NT2/D1 (cell line): ENCODE data around the gene SERPINE1.
A peak's percentile ranks its signal among the peaks of the same experiment; 100 is the strongest.
"Not testable (repeated sequence)": the region's sequence is repeated elsewhere in the genome, so short reads cannot be mapped to it uniquely, and the experiment has no call there.

Source experiments
- DNase-seq: peaks from one replicate; pipeline ENCODE4 v3.0.0-alpha.2; 2011; ENCODE audit warnings: low read depth, low spot score
- H3K27me3 ChIP-seq: 2 replicates; pipeline ENCODE4 v1.6.0; 2011; ENCODE audit warnings: mild to moderate bottlenecking; ENCODE audit not compliant: insufficient read length, insufficient read depth
- H3K36me3 ChIP-seq: 2 replicates; pipeline ENCODE4 v1.6.1; 2011; ENCODE audit warnings: mild to moderate bottlenecking, low read length, mixed read lengths; ENCODE audit not compliant: insufficient read depth, insufficient read length
- H3K4me1 ChIP-seq: 2 replicates; pipeline ENCODE4 v1.5.1; 2011; ENCODE audit not compliant: insufficient read depth, insufficient read length
- H3K4me3 ChIP-seq: 2 replicates; pipeline ENCODE4 v1.5.1; 2011; ENCODE audit warnings: low read depth; ENCODE audit not compliant: insufficient read length
- H3K9ac ChIP-seq: 2 replicates; pipeline ENCODE4 v1.6.0; 2011; ENCODE audit warnings: low read depth; ENCODE audit not compliant: insufficient read length
- H3K9me3 ChIP-seq: 2 replicates; pipeline ENCODE4 v1.5.1; 2011; ENCODE audit warnings: mild to moderate bottlenecking, low read length; ENCODE audit not compliant: insufficient read depth
- SUZ12 ChIP-seq: IDR thresholded peaks from 2 replicates; pipeline ENCODE4 v1.6.1; 2011; ENCODE audit not compliant: insufficient read length, insufficient read depth; ENCODE audit errors: extremely low read depth
- YY1 ChIP-seq: IDR thresholded peaks from 2 replicates; pipeline ENCODE4 v1.6.1; 2011; ENCODE audit not compliant: insufficient read length, insufficient read depth
- ZNF274 ChIP-seq: IDR thresholded peaks from 2 replicates; pipeline ENCODE4 v1.6.1; 2011; ENCODE audit warnings: mild to moderate bottlenecking, low read depth, low read length

The SERPINE1 gene

DNA sequence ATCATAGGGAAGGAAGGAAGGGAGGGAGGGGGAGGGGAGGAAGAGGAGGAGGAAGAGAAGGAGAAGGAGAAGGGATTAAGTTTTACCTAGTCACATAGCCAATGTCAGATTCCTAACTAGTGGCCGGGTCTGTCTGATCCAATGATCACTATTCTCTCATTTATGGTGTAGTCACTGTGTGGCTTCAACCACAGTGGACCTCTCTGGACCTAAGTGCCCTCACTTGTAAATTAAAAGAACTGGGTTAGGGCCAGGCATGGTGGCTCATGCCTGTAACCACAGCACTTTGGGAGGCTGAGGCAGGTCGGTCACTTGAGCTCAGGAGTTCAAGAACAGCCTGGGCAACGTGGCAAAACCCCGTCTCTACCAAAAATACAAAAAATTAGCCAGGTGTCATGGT, 6.6 kb upstream of the SERPINE1 start:
- Histone ChIP-seq H3K4me3 (no peak overlapping the region), H3K27me3 (no peaks in the 10 kb centered on the region), H3K9me3 (no peaks in the 10 kb centered on the region), H3K4me1 (peaks cover 11% of the 10 kb centered on the region), H3K9ac (no peak overlapping the region), H3K36me3 (no peaks in the 10 kb centered on the region)
- no peak for DNase-seq
- TF ChIP-seq YY1 (no peak), SUZ12 (no peak), ZNF274 (no peak)

DNA sequence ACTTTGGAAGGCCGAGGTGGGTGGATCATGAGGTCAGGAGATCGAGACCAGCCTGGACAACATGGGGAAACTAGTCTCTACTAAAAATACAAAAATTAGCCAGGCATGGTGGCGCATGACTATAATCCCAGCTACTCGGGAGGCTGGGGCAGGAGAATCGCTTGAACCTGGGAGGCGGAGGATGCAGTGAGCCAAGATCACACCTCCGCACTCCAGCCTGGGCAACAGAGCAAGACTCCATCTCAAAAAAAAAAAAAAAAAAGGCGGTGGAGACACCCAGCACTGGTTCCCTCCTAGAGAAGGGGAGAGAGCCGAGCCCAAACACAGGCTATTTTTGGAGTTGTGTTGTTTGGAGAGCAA, 5.3 kb upstream of the SERPINE1 start:
- not testable (repeated sequence) for H3K36me3 ChIP-seq, DNase-seq, H3K27me3 ChIP-seq, H3K9me3 ChIP-seq, H3K4me3 ChIP-seq
- Histone ChIP-seq H3K4me1 (peaks cover 17% of the 10 kb centered on the region), H3K9ac (peak overlapping the region; percentile 9)

DNA sequence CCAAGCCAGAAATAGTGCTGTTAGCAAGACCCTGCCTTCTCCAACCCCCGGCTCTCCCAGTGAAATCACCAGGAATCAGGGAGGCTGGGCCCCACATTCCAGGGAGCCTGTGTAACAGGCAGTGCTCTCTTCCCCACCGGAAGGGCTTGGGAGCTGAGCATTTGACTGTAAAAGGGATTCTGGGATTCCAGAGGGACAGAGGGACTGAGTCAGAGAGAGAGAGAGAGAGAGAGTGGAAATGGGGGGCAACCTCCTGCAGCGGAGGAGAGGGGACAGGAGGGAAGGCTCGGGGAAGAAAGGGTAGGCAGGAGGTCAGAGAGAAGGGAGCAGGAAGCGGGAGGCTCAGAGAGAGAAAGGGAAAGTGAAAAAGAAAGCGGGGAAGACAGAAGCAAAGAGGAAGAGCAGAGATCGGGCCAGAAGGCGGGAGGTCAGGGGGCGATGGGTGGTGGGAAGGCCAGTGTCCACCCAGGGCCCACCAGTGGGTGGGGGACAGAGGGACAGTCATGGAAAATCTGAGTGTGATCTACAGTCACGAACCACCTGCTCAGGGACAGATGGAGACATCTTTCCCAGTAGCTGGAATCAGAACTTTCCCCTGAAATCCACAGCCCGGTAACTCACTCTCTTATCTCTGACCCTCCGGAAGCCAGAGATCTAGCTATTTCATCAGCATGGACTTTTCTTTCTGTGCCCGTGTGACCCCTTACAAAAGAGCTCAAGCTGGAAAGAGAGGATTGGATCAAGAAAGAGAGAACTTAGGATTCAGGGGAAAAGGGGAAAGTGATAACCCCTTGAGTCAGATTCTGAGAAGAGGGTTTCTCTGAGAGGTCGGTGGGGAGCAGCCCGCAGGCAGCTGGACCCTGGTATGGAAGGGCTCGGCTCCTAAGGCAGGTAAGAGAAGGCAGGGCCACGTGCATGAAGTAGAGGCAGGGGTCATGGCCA, 4.6 kb upstream of the SERPINE1 start:
- peak; percentile 91 for DNase-seq
- H3K4me3 ChIP-seq = no peak overlapping the region

DNA sequence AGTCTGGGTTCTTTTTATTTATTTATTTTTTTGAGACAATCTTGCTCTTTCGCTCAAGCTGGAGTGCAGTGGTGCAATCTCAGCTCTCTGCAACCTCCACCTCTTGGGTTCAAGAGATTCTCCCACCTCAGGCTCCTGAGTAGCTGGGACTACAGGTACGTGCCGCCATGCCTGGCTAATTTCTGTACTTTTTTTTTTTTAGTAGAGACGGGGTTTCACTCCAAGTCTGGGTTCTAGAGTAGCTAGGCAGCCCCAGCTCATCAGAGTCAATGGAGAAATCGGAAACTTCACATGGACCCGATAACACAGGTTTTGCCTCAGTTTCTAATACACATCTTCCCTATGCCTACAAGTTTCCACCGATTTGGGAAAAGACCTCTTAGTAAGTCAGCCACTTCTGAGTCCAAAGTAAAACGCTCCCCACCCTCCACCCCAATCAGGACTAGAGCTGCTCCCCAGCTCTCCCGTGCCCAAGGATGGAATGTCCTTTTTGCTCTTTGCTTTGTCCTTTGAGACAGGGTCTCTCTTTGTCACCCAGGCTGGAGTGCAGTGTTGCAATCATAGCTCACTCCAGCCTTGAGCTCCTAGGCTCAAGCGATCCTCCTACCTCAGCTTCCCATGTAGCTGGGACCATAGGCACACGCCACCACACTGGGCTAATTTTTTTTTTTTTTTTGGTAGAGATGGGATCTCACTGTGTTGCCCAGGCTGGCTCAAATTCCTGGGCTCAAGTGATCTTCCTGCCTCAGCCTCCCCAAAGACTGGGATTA, 3.8 kb upstream of the SERPINE1 start:
- H3K4me3 ChIP-seq = no peak overlapping the region
- no peak for DNase-seq

More for the DNA sequence above, 4.6 kb upstream of the SERPINE1 start:
- H3K27me3 ChIP-seq = no peaks in the 10 kb centered on the region
- peak overlapping the region; percentile 51 for H3K9ac ChIP-seq
- TF ChIP-seq SUZ12 (no peak), ZNF274 (no peak), YY1 (no peak)
- H3K4me1 ChIP-seq = peaks cover 13% of the 10 kb centered on the region
- no peaks in the 10 kb centered on the region for H3K9me3 ChIP-seq
- H3K36me3 ChIP-seq = peaks cover 3% of the 10 kb centered on the region

DNA sequence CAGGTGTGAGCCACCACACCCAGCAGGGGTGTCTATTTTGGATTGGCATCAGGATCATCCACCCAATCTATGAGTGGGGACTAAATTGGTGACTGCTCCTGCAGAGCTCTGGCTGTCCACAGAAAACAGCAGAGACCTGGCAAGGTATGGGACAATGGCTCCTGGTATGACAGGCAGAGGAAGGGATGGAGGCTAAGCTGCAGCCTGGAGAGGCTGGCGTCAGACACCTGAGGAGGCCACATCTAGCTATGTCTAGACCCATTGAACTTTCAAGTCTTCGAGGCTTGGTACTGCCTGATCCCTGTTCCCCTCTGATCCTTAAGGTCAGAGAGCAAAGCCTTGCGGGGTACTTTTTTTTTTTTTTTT, 3.2 kb upstream of the SERPINE1 start:
- peaks cover 13% of the 10 kb centered on the region for H3K36me3 ChIP-seq
- H3K9ac ChIP-seq = no peak overlapping the region
- TF ChIP-seq SUZ12 (no peak), ZNF274 (no peak), YY1 (no peak)
- no peak overlapping the region for H3K4me3 ChIP-seq
- no peak for DNase-seq
- H3K27me3 ChIP-seq = no peaks in the 10 kb centered on the region
- H3K4me1 ChIP-seq = peaks cover 13% of the 10 kb centered on the region
- no peaks in the 10 kb centered on the region for H3K9me3 ChIP-seq

More for the DNA sequence above, 3.8 kb upstream of the SERPINE1 start:
- H3K27me3 ChIP-seq = no peaks in the 10 kb centered on the region
- peak overlapping the region; percentile 51 for H3K9ac ChIP-seq
- no peak for TF ChIP-seq ZNF274
- H3K9me3 ChIP-seq = no peaks in the 10 kb centered on the region
- H3K4me1 ChIP-seq = peaks cover 13% of the 10 kb centered on the region
- H3K36me3 ChIP-seq = peaks cover 7% of the 10 kb centered on the region

DNA sequence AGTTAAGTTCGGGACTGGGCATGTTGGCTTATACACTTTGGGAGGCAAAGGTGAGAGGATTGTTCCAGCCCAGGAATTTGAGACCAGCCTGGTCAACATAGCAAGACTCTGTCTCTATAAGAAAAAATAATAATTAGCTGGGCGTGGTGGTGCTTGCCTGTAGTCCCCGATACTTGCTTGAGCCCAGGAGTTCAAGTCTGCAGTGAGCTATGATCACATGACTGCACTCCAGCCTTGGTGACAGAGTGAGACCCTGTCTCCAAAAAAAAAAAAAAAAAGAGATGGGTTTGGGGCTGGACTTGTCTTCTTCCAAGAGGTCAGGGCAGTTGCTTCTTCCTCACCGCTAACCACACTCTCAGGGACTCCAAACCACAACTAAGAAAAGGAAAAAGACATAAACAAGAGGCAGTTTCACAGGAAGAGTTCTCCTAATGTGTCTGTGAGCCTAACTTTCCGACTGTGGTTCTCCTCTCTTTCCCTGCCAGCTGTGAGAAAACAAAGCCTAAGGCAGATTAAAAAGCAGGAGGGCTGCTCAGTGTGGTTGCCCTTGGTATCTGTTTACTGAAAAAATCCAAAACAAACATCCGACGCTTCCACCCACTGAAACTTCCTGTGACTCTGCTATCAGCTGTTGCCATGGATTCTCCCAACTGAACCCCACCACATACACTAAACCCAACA, 2.4 kb upstream of the SERPINE1 start:
- peaks cover 13% of the 10 kb centered on the region for H3K36me3 ChIP-seq
- H3K4me3 ChIP-seq = no peak overlapping the region
- TF ChIP-seq YY1 = no peak
- TF ChIP-seq ZNF274 = no peak
- TF ChIP-seq SUZ12 = no peak
- DNase-seq = no peak
- H3K27me3 ChIP-seq = no peaks in the 10 kb centered on the region
- no peaks in the 10 kb centered on the region for H3K9me3 ChIP-seq
- peaks cover 13% of the 10 kb centered on the region for H3K4me1 ChIP-seq
- no peak overlapping the region for H3K9ac ChIP-seq

DNA sequence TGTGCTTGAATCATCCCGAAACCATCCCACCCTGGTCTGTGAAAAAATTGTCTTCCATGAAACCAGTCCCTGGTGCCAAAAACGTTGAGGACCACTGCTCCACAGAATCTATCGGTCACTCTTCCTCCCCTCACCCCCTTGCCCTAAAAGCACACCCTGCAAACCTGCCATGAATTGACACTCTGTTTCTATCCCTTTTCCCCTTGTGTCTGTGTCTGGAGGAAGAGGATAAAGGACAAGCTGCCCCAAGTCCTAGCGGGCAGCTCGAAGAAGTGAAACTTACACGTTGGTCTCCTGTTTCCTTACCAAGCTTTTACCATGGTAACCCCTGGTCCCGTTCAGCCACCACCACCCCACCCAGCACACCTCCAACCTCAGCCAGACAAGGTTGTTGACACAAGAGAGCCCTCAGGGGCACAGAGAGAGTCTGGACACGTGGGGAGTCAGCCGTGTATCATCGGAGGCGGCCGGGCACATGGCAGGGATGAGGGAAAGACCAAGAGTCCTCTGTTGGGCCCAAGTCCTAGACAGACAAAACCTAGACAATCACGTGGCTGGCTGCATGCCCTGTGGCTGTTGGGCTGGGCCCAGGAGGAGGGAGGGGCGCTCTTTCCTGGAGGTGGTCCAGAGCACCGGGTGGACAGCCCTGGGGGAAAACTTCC, 784 bp upstream of the SERPINE1 start:
- no peak for DNase-seq
- Histone ChIP-seq H3K27me3 (no peaks in the 10 kb centered on the region), H3K9me3 (no peaks in the 10 kb centered on the region), H3K4me3 (no peak overlapping the region), H3K36me3 (peaks cover 22% of the 10 kb centered on the region), H3K9ac (peak overlapping the region; percentile 38), H3K4me1 (peaks cover 12% of the 10 kb centered on the region)
- TF ChIP-seq YY1 (no peak), ZNF274 (no peak), SUZ12 (no peak)
